K562 (cell line): Measurements from ENCODE around the gene VDAC1. TPM values are rescaled to one million over a fixed set of nuclear protein-coding genes. Genes with fewer than 3 reads are reported as not detected.

Experiments used
- ATAC-seq: fragments of 200-7000 bp; cut with Tn5 transposase; 3 replicates; pipeline ENCODE4 v1.9.1; 2020; ENCODE audit warnings: moderate library complexity
- BruUV-seq: library from RNA; stranded (reverse); fragments of 400-500 nt; replicated peaks from 2 replicates; lab custom pipeline; 2021; lab: Mats Ljungman, UMichigan
- CTCF ChIA-PET: fragments of 300-600 bp; formaldehyde crosslinking; extraction: SDS; loops from one replicate; lab custom pipeline; 2021; ENCODE audit warnings: low intra/inter-chr PET ratio; lab: Yijun Ruan, JAX
- POLR2A ChIA-PET: fragments of 300-600, 350-650 bp; sonication (Branson Sonifier 250); formaldehyde crosslinking; extraction: SDS; loops from one replicate; lab custom pipeline; 2021; ENCODE audit warnings: antibody characterized with exemption, inconsistent platforms; lab: Yijun Ruan, JAX
- DNase-seq, 4 experiments: peaks; one replicate each; pipeline versions ENCODE4 v3.0.0 to v3.0.0-alpha.2; 2011 to 2018; ENCODE audit warnings: low spot score in 3 of 4, mixed read lengths in 3 of 4; ENCODE audit errors: extremely low read depth in 1 of 4
- FAIRE-seq: peaks from 2 replicates; lab custom pipeline; 2011; peaks lifted over from hg19 to GRCh38; lab: Jason Lieb, UNC
- H2AFZ ChIP-seq: 2 replicates; pipeline ENCODE4 v1.6.0; 2011; ENCODE audit warnings: low read depth, low read length, control low read depth, inconsistent platforms
- H3K27ac ChIP-seq: fragments of 200-600 bp; 3 replicates; pipeline ENCODE4 v1.8.0; 2011; ENCODE audit warnings: low read depth, mild to moderate bottlenecking, control low read depth, inconsistent platforms, low read length, moderate library complexity, mixed read lengths; ENCODE audit errors: extremely low read depth
- H3K27me3 ChIP-seq, 2 experiments: fragments of 300-600 bp in 1 of 2; 2 replicates in 1 of 2; 3 replicates in 1 of 2; pipeline versions ENCODE4 v1.6.0 to v1.8.0; 2011; ENCODE audit warnings: inconsistent platforms in 2 of 2, low read length in 2 of 2, mild to moderate bottlenecking in 1 of 2, mixed read lengths in 1 of 2, moderate library complexity in 1 of 2; ENCODE audit not compliant: control insufficient read depth in 2 of 2, insufficient read depth in 2 of 2
- H3K36me3 ChIP-seq: fragments of 300-600 bp; 3 replicates; pipeline ENCODE4 v1.8.0; 2011; ENCODE audit warnings: mild to moderate bottlenecking, low read length, inconsistent platforms; ENCODE audit not compliant: control insufficient read depth, insufficient read depth
- H3K4me1 ChIP-seq, 2 experiments: fragments of 200-600 bp in 1 of 2; replicated peaks in 1 of 2; 2 replicates in 1 of 2; 3 replicates in 1 of 2; pipeline versions ENCODE4 v1.5.1 to v1.8.0; 2011; ENCODE audit warnings: inconsistent platforms in 2 of 2, low read length in 2 of 2, mild to moderate bottlenecking in 1 of 2, mixed read lengths in 1 of 2, moderate library complexity in 1 of 2; ENCODE audit not compliant: control insufficient read depth in 2 of 2, insufficient read depth in 2 of 2
- H3K4me2 ChIP-seq: 2 replicates; pipeline ENCODE4 v1.6.1; 2011; ENCODE audit warnings: low read length, control low read depth, inconsistent platforms, mixed read lengths; ENCODE audit not compliant: insufficient read depth
- H3K4me3 ChIP-seq: fragments of 200-600 bp; sonication (generic), shearing (Covaris generic); 2 replicates; pipeline ENCODE4 v1.5.1; 2016; ENCODE audit warnings: control low read depth, inconsistent platforms
- H3K79me2 ChIP-seq: fragments of 200-600 bp; 3 replicates; pipeline ENCODE4 v1.8.0; 2011; ENCODE audit warnings: low read length, inconsistent platforms; ENCODE audit not compliant: control insufficient read depth, insufficient read depth
- H3K9ac ChIP-seq, 2 experiments: 2 replicates each; pipeline versions ENCODE4 v1.6.0 to v1.6.1; 2011; ENCODE audit warnings: low read depth in 2 of 2, low read length in 2 of 2, control low read depth in 1 of 2, inconsistent platforms in 1 of 2, mild to moderate bottlenecking in 1 of 2, mixed read lengths in 1 of 2; ENCODE audit not compliant: insufficient read depth in 1 of 2
- H3K9me1 ChIP-seq: one replicate; pipeline ENCODE4 v1.6.0; 2011; ENCODE audit warnings: inconsistent platforms, mild to moderate bottlenecking, low read length, moderate library complexity; ENCODE audit not compliant: control insufficient read depth, insufficient read depth
- H3K9me3 ChIP-seq: replicated peaks from 2 replicates; pipeline ENCODE4 v1.5.1; 2011; ENCODE audit warnings: low read depth, low read length, inconsistent platforms; ENCODE audit not compliant: control insufficient read depth, insufficient read depth
- H4K20me1 ChIP-seq: replicated peaks from 2 replicates; pipeline ENCODE4 v1.6.1; 2011; ENCODE audit warnings: low read length, inconsistent platforms, mixed read lengths; ENCODE audit not compliant: control insufficient read depth, insufficient read depth
- ARID1B ChIP-seq: fragments of 450-650 bp; IDR thresholded peaks from 2 replicates; pipeline ENCODE4 v1.6.1; 2016; ENCODE audit warnings: antibody characterized with exemption, mild to moderate bottlenecking, inconsistent platforms
- ASH1L ChIP-seq: fragments of 450-650 bp; IDR thresholded peaks from 2 replicates; pipeline ENCODE4 v1.6.1; 2018; ENCODE audit warnings: borderline replicate concordance, mild to moderate bottlenecking, low read depth; ENCODE audit not compliant: partially characterized antibody
- CBFA2T2 ChIP-seq: fragments of 450-650 bp; conservative IDR thresholded peaks from 2 replicates; pipeline ENCODE4 v1.6.1; 2017; ENCODE audit warnings: mild to moderate bottlenecking
- CEBPZ ChIP-seq: fragments of 150-350 bp; IDR thresholded peaks from 2 replicates; pipeline ENCODE4 v1.6.1; 2014; ENCODE audit warnings: low read depth, mild to moderate bottlenecking, low read length, borderline replicate concordance
- JUND ChIP-seq, 2 experiments: IDR thresholded peaks; 2 replicates in 1 of 2; 3 replicates in 1 of 2; pipeline ENCODE4 v1.6.1; 2011; ENCODE audit warnings: borderline replicate concordance in 2 of 2, low read depth in 2 of 2, low read length in 2 of 2, improper control_type of control experiment in 1 of 2, missing biosample characterization in 1 of 2, missing genetic modification characterization in 1 of 2, missing genetic modification reagents in 1 of 2
- MNT ChIP-seq, 2 experiments: fragments of 450-650 bp; conservative IDR thresholded peaks; 2 replicates each; pipeline ENCODE4 v1.6.1; 2017; ENCODE audit warnings: mild to moderate bottlenecking in 2 of 2, moderate library complexity in 2 of 2
- MTA2 ChIP-seq: fragments of 450-650 bp; IDR thresholded peaks from 2 replicates; pipeline ENCODE4 v1.6.1; 2016; ENCODE audit warnings: low read depth
- NCOR1 ChIP-seq: fragments of 450-650 bp; IDR thresholded peaks from 2 replicates; pipeline ENCODE4 v1.6.1; 2016; ENCODE audit warnings: mild to moderate bottlenecking, moderate library complexity
- NR2F6 ChIP-seq: fragments of 450-650 bp; formaldehyde crosslinking; IDR thresholded peaks from 2 replicates; pipeline ENCODE4 v1.4.0; 2020; ENCODE audit warnings: mild to moderate bottlenecking
- SMARCA4 ChIP-seq: fragments of 450-650 bp; IDR thresholded peaks from 2 replicates; pipeline ENCODE4 v1.6.1; 2016
- TAL1 ChIP-seq: fragments of 450-650 bp; IDR thresholded peaks from 2 replicates; pipeline ENCODE4 v1.6.1; 2016; ENCODE audit warnings: mild to moderate bottlenecking
- TCF3 ChIP-seq: sonication (generic); formaldehyde crosslinking; IDR thresholded peaks from 2 replicates; pipeline ENCODE4 v1.4.0; 2020; ENCODE audit warnings: mild to moderate bottlenecking, missing genetic modification reagents
- TEAD4 ChIP-seq, 2 experiments: sonication (generic) in 1 of 2; formaldehyde crosslinking in 1 of 2; IDR thresholded peaks; 2 replicates each; pipeline versions ENCODE4 v1.6.1 to v1.8.0; 2012 to 2022; ENCODE audit warnings: borderline replicate concordance in 1 of 2, inconsistent platforms in 1 of 2, low read length in 1 of 2, mild to moderate bottlenecking in 1 of 2, missing genetic modification reagents in 1 of 2
- ZNF140 ChIP-seq: fragments of 250-450 bp; sonication (Bioruptor Pico); IDR thresholded peaks from 2 replicates; pipeline ENCODE4 v1.8.0; 2021; ENCODE audit warnings: moderate library complexity, mild to moderate bottlenecking, inconsistent platforms
- ZNF24 ChIP-seq: fragments of 450-650 bp; IDR thresholded peaks from 2 replicates; pipeline ENCODE4 v1.6.1; 2016
- in situ Hi-C: fragments of 300-500 bp; cut with MboI; formaldehyde crosslinking; loops from 4 replicates; pipeline ENCODE4 v1.15.0; 2018; ENCODE audit warnings: inconsistent platforms, mixed read lengths
- intact Hi-C: fragments of 100-400 bp; cut with micrococcal nuclease; formaldehyde crosslinking; loops from 2 replicates; pipeline ENCODE4 v1.14.2; 2022
- polyA plus RNA-seq, 8 experiments: library from polyadenylated mRNA; depleted of rRNA in 4 of 8; stranded (reverse) in 5 of 8; unstranded in 3 of 8; fragments of >200 nt; fragmentation: Nextera tagmentation in 2 of 8; fragmentation: Illumina TruSeq in 1 of 8; extraction: Ambion mirVana in 2 of 8; extraction: Trizol in 1 of 8; gene quantifications; 2 replicates each; pipeline versions ENCODE4 v1.2.1 to v1.2.3, GENCODE V29; 2011 to 2014; ENCODE audit warnings: inconsistent platforms in 1 of 8, missing spikeins in 1 of 8
- total RNA-seq, 7 experiments: library from RNA; depleted of rRNA in 6 of 7; stranded (reverse); fragments of >200 nt in 6 of 7; fragmentation: Illumina TruSeq in 2 of 7; extraction: Trizol in 2 of 7; gene quantifications; 2 replicates each; pipeline versions ENCODE4 v1.2.1 to v1.2.3, GENCODE V29; 2011 to 2021; ENCODE audit warnings: low replicate concordance in 1 of 7
- TF ChIP-seq, protein P1 (sequence below): sonication (generic); formaldehyde crosslinking; IDR thresholded peaks from 2 replicates; pipeline ENCODE4 v1.9.0; 2022; ENCODE audit warnings: mild to moderate bottlenecking, missing genetic modification reagents
- TF ChIP-seq, protein P2 (sequence below): fragments of 450-650 bp; IDR thresholded peaks from 2 replicates; pipeline ENCODE4 v1.6.1; 2016; ENCODE audit warnings: low read depth, mild to moderate bottlenecking, moderate library complexity

VDAC1 gene
- total and polyA plus RNA-seq, 9 of the 15 experiments (the other 6 are each of a cell fraction or from before 2014, with no cell fraction given): 168 to 366 (median 293) TPM

DNA sequence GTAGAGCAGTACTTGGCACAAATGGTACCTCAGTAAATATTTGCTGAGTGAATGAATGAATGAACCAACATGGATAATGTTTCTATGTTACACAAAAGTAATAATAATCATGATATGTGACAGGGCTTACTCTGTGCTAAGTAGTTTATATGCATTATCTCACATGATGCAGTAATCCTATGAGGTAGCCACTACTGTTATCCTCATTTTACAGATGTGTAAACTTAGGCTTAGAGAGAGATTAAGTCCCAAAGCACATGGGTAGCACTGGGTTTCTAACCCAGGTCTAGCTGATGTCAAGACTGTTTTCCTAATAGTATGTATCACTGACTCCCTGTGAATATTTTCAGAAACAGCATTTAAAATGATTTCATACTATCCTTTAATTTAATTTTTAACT is 44.1 kb upstream of the VDAC1 start:
- POLR2A ChIA-PET: interaction anchor here (0.6 to 1.1 kb wide), 2 partner anchors 91 to 514 kb away, joined by 3 read pairs; no protein-coding TSS in a partner anchor
- in situ Hi-C loops (loop anchor here (25.0 kb wide), 1 partner anchor 538 kb away; no protein-coding TSS in a partner anchor), intact Hi-C loops (no loop called here)
- Histone ChIP-seq H3K4me3 (no peak overlapping the region), H3K9me3 (no peaks in the 10 kb centered on the region), H3K9ac (no peak overlapping the region), H3K9me1 (no peaks in the 10 kb centered on the region), H3K79me2 (no peaks in the 10 kb centered on the region), H4K20me1 (peaks cover 1% of the 10 kb centered on the region; the same call in 1 of the 2 replicates), H3K27me3 (peaks cover 15 to 43% of the 10 kb centered on the region in 2 experiments; a peak in 4 of 5 replicates), H3K4me2 (no peak overlapping the region), H2AFZ (no peak overlapping the region), H3K36me3 (no peaks in the 10 kb centered on the region), H3K4me1 (no peaks in the 10 kb centered on the region), H3K27ac (no peak overlapping the region)
- ATAC-seq (peak; percentile 52; the same call in 2 of the 3 replicates), DNase-seq (peak in 1 of 4 experiments; percentile 21), FAIRE-seq (no peak)
- BruUV-seq: no TSS peak
- CTCF ChIA-PET: no interaction called here
- TF ChIP-seq MNT (conservative IDR thresholded peaks at IDR 0.05) (0 out of 4 replicates have a peak, but pooled peaks of 1 of the 2 experiments have one; percentile 12), TCF3 (CRISPR knock-in tag) (peak; percentile 60), CBFA2T2 (peak; percentile 54), MTA2 (0 out of 2 replicates have a peak, but pooled peaks have one; percentile 16), ZNF24 (peak; percentile 48; the same call in 1 of the 2 replicates), NCOR1 (peak; percentile 29; the same call in 1 of the 2 replicates), NR2F6 (no peak), ARID1B (peak; percentile 68), SMARCA4 (0 out of 2 replicates have a peak, but pooled peaks have one; percentile 22), JUND (IDR thresholded peaks at IDR 0.05; ENCODE audit: borderline replicate concordance, low read depth, low read length) (no peak), JUND (tag; IDR thresholded peaks at IDR 0.05; ENCODE audit: borderline replicate concordance, low read depth, low read length) (no peak), ASH1L (no peak), TEAD4 (IDR thresholded peaks at IDR 0.05; ENCODE audit: low read length) (peak; percentile 68), TEAD4 (CRISPR knock-in tag; IDR thresholded peaks at IDR 0.05; ENCODE audit: borderline replicate concordance) (no peak), CEBPZ (no peak), ZNF140 (CRISPR knock-in tag) (no peak), TAL1 (peak; percentile 73)
- TF ChIP-seq, protein P1, sequence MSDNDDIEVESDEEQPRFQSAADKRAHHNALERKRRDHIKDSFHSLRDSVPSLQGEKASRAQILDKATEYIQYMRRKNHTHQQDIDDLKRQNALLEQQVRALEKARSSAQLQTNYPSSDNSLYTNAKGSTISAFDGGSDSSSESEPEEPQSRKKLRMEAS (CRISPR knock-in tag): no peak
- TF ChIP-seq, protein P2, sequence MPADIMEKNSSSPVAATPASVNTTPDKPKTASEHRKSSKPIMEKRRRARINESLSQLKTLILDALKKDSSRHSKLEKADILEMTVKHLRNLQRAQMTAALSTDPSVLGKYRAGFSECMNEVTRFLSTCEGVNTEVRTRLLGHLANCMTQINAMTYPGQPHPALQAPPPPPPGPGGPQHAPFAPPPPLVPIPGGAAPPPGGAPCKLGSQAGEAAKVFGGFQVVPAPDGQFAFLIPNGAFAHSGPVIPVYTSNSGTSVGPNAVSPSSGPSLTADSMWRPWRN: no peak
